PC-9 (cell line): ENCODE measurements around the gene MYD88. TPM values are rescaled to one million over a fixed set of nuclear protein-coding genes. Genes with fewer than 3 reads are reported as not detected.

ENCODE experiments used
- BruUV-seq: library from RNA; stranded (reverse); fragments of 400-500 nt; replicated peaks from 2 replicates; lab custom pipeline; 2021; lab: Mats Ljungman, UMichigan
- CTCF ChIA-PET: fragments of 300-600 bp; sonication (Branson Sonifier 250); formaldehyde crosslinking; loops from one replicate; lab custom pipeline; 2022; ENCODE audit warnings: antibody characterized with exemption; lab: Charles Lee
- POLR2A ChIA-PET: fragments of 300-600 bp; sonication (Branson Sonifier 250); formaldehyde crosslinking; loops from one replicate; lab custom pipeline; 2022; ENCODE audit warnings: antibody characterized with exemption; ENCODE audit not compliant: unreplicated experiment; lab: Charles Lee
- DNase-seq, 2 experiments: peaks; one replicate each; pipeline versions ENCODE4 v3.0.0 to v3.0.0-alpha.2; 2015 to 2022; ENCODE audit warnings: mixed read lengths in 1 of 2
- H2AFZ ChIP-seq: fragments of 200-600 bp; sonication (generic); 2 replicates; pipeline ENCODE4 v1.8.1; 2017; ENCODE audit warnings: antibody characterized with exemption
- H3F3A ChIP-seq: fragments of 200-600 bp; sonication (generic); 2 replicates; pipeline ENCODE4 v1.8.1; 2017; ENCODE audit warnings: antibody characterized with exemption, mild to moderate bottlenecking, low read depth; ENCODE audit not compliant: insufficient read depth
- H3K27ac ChIP-seq: fragments of 200-600 bp; sonication (generic); 2 replicates; pipeline ENCODE4 v1.6.1; 2016; ENCODE audit warnings: mixed run types
- H3K27me3 ChIP-seq: fragments of 200-600 bp; sonication (generic); 2 replicates; pipeline ENCODE4 v1.6.1; 2016; ENCODE audit warnings: low read depth, mixed run types; ENCODE audit not compliant: insufficient read depth
- H3K36me3 ChIP-seq: fragments of 200-600 bp; sonication (generic); 2 replicates; pipeline ENCODE4 v1.6.1; 2016; ENCODE audit warnings: low read depth, mixed run types
- H3K4me1 ChIP-seq: fragments of 200-600 bp; sonication (generic); replicated peaks from 2 replicates; pipeline ENCODE4 v1.6.1; 2016; ENCODE audit warnings: mixed run types; ENCODE audit not compliant: insufficient read depth
- H3K4me2 ChIP-seq: fragments of 200-600 bp; sonication (generic); 2 replicates; pipeline ENCODE4 v1.6.1; 2017; ENCODE audit warnings: mixed run types
- H3K4me3 ChIP-seq: fragments of 200-600 bp; sonication (generic); 2 replicates; pipeline ENCODE4 v1.6.1; 2016; ENCODE audit warnings: mixed run types
- H3K79me2 ChIP-seq: fragments of 200-600 bp; sonication (generic); 2 replicates; pipeline ENCODE4 v1.6.1; 2017; ENCODE audit warnings: low read depth, mixed run types
- H3K9me2 ChIP-seq: fragments of 200-600 bp; sonication (generic); 2 replicates; pipeline ENCODE4 v1.8.1; 2017; ENCODE audit warnings: mild to moderate bottlenecking; ENCODE audit not compliant: insufficient read depth
- H3K9me3 ChIP-seq: fragments of 200-600 bp; sonication (generic); 2 replicates; pipeline ENCODE4 v1.8.1; 2016; ENCODE audit warnings: low read depth; ENCODE audit not compliant: insufficient read depth
- H4K20me1 ChIP-seq: fragments of 200-600 bp; sonication (generic); 2 replicates; pipeline ENCODE4 v1.8.1; 2017; ENCODE audit not compliant: insufficient read depth
- CTCF ChIP-seq: fragments of 200-600 bp; sonication (generic); conservative IDR thresholded peaks from 2 replicates; pipeline ENCODE4 v1.6.1; 2017; ENCODE audit warnings: mixed run types, antibody characterized with exemption, mild to moderate bottlenecking, moderate library complexity
- EZH2 ChIP-seq: fragments of 200-600 bp; sonication (generic); IDR thresholded peaks from 2 replicates; pipeline ENCODE4 v1.8.0; 2017; ENCODE audit warnings: antibody characterized with exemption, low read depth
- intact Hi-C: fragments of 100-400 bp; cut with micrococcal nuclease; formaldehyde crosslinking; loops from one replicate; pipeline ENCODE4 v1.10.0; 2022; ENCODE audit not compliant: unreplicated experiment
- total RNA-seq: library from RNA; stranded (reverse); gene quantifications from 2 replicates; pipeline ENCODE4 v1.2.3, GENCODE V29; 2021

The MYD88 gene
- total RNA-seq, 1 experiment from 2014 or later: 25.0 TPM

DNA sequence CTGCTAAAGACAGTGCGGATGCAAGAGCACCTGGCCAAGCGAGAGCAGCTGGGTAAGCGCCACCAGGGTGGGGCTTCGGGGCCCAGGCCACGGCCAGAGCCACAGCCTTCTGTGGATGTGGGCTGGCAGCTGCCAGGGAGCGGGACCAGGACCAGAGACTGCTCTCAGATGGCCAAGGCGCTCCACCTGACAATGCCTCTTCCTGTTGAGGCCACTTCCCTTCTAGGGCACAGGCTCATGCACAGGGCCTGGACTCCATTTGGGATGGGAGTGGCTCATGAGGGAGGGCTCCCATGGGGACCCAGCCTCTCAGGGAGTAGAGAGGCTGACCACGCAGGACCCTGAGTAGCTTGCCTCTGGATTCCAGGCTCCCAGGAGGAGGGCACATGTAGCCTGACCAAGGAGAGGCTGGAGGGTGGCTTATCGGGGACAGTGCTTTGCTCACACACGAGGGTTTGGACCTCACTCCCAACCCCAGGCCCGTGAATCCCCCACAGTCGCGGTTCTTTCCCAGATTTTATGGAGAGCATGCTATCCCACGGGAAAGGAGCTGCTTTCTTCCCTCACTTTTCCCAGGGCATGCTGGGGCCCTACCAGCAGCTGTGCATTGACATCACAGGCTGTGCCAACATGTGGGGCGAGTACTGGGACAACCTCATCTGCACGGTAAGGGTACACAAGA is 26.6 kb upstream of the MYD88 start:
- H3K4me1 ChIP-seq: no peaks in the 10 kb centered on the region
- no peak overlapping the region for H2AFZ ChIP-seq
- H3K27ac ChIP-seq: no peak overlapping the region
- H3K36me3 ChIP-seq: no peaks in the 10 kb centered on the region
- no peaks in the 10 kb centered on the region for H3K27me3 ChIP-seq
- ChIA-PET CTCF (no interaction called here), POLR2A (no interaction called here)
- H3K4me3 ChIP-seq: no peak overlapping the region
- DNase-seq: no peak
- H3K79me2 ChIP-seq: no peaks in the 10 kb centered on the region
- TF ChIP-seq CTCF (no peak), EZH2 (no peak)
- H3K9me2 ChIP-seq: no peaks in the 10 kb centered on the region
- H4K20me1 ChIP-seq: no peaks in the 10 kb centered on the region
- BruUV-seq: no TSS peak
- intact Hi-C loops: no loop called here
- H3F3A ChIP-seq: no peaks in the 10 kb centered on the region
- no peaks in the 10 kb centered on the region for H3K9me3 ChIP-seq
- H3K4me2 ChIP-seq: no peak overlapping the region

- CTCF ChIA-PET: no interaction called here
- intact Hi-C loops: no loop called here
These were observed 26.1 kb upstream of the MYD88 start for GRCh38 chr3:38112378-38112761.

GRCh38 chr3:38114052-38114874 is 24.2 kb upstream of the MYD88 start:
- no TSS peak for BruUV-seq
- no peaks in the 10 kb centered on the region for H3K27me3 ChIP-seq
- H3K4me3 ChIP-seq: no peak overlapping the region
- CTCF ChIA-PET: no interaction called here
- H2AFZ ChIP-seq: no peak overlapping the region
- POLR2A ChIA-PET: interaction anchor here (0.5 kb wide), 1 partner anchor 378 kb away, joined by 11 read pairs; no protein-coding TSS in a partner anchor
- no peaks in the 10 kb centered on the region for H3K4me1 ChIP-seq
- H3K9me3 ChIP-seq: no peaks in the 10 kb centered on the region
- H3K4me2 ChIP-seq: no peak overlapping the region
- no peak for TF ChIP-seq EZH2
- TF ChIP-seq CTCF: no peak
- no peak for DNase-seq
- H3K36me3 ChIP-seq: no peaks in the 10 kb centered on the region
- H3K9me2 ChIP-seq: no peaks in the 10 kb centered on the region
- no peaks in the 10 kb centered on the region for H4K20me1 ChIP-seq
- H3F3A ChIP-seq: no peaks in the 10 kb centered on the region
- intact Hi-C loops: no loop called here
- H3K27ac ChIP-seq: no peak overlapping the region
- no peaks in the 10 kb centered on the region for H3K79me2 ChIP-seq

More at GRCh38 chr3:38112378-38112761, 26.1 kb upstream of the MYD88 start:
- TF ChIP-seq CTCF (no peak), EZH2 (no peak)
- H3K4me3 ChIP-seq: no peak overlapping the region
- H3K27ac ChIP-seq: no peak overlapping the region
- no peaks in the 10 kb centered on the region for H3K9me3 ChIP-seq
- no TSS peak for BruUV-seq
- POLR2A ChIA-PET: no interaction called here
- no peaks in the 10 kb centered on the region for H3K36me3 ChIP-seq
- H3K79me2 ChIP-seq: no peaks in the 10 kb centered on the region
- no peak for DNase-seq
- H3F3A ChIP-seq: no peaks in the 10 kb centered on the region
- no peaks in the 10 kb centered on the region for H3K9me2 ChIP-seq
- H2AFZ ChIP-seq: no peak overlapping the region
- H3K4me1 ChIP-seq: no peaks in the 10 kb centered on the region
- H3K27me3 ChIP-seq: no peaks in the 10 kb centered on the region
- no peaks in the 10 kb centered on the region for H4K20me1 ChIP-seq
- H3K4me2 ChIP-seq: no peak overlapping the region
